ENCODE measurements around the gene HPX.

DNA sequence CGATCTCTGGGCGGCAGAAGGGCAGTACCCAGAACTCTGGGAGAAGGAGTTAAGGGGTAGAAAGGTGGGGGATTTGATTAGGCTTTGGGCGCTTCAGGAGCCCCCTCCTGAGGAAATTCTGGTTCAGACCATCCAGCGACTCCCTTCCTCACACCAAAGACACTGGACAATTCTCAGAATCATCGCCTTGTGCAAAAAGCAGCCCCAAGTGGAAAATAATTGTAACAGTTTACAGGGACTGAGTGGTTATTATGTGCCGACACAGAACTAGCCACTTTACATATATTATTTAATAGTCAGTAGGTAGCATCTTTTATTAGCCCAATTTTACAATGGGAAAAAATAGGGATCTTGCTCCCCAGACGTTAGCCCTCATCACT, 33.6 kb upstream of the HPX start:
- TF ChIP-seq, protein P1, sequence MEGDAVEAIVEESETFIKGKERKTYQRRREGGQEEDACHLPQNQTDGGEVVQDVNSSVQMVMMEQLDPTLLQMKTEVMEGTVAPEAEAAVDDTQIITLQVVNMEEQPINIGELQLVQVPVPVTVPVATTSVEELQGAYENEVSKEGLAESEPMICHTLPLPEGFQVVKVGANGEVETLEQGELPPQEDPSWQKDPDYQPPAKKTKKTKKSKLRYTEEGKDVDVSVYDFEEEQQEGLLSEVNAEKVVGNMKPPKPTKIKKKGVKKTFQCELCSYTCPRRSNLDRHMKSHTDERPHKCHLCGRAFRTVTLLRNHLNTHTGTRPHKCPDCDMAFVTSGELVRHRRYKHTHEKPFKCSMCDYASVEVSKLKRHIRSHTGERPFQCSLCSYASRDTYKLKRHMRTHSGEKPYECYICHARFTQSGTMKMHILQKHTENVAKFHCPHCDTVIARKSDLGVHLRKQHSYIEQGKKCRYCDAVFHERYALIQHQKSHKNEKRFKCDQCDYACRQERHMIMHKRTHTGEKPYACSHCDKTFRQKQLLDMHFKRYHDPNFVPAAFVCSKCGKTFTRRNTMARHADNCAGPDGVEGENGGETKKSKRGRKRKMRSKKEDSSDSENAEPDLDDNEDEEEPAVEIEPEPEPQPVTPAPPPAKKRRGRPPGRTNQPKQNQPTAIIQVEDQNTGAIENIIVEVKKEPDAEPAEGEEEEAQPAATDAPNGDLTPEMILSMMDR (IDR thresholded peaks at IDR 0.05) = no peak; the same call in 1 of the 2 replicates
- TF ChIP-seq ZFX (IDR thresholded peaks at IDR 0.05; ENCODE audit: borderline replicate concordance) = no peak
